Panc1 (cell line): ENCODE measurements around the gene GLIS1.

ENCODE experiments used
- POLR2AphosphoS5 ChIP-seq: IDR thresholded peaks from 2 replicates; pipeline ENCODE4 v1.6.1; 2012; ENCODE audit warnings: mild to moderate bottlenecking, low read depth, low read length, moderate library complexity
- TF ChIP-seq, protein P1 (sequence below): fragments of 450-650 bp; IDR thresholded peaks from 2 replicates; pipeline ENCODE4 v1.5.1; 2017; ENCODE audit warnings: mild to moderate bottlenecking

DNA sequence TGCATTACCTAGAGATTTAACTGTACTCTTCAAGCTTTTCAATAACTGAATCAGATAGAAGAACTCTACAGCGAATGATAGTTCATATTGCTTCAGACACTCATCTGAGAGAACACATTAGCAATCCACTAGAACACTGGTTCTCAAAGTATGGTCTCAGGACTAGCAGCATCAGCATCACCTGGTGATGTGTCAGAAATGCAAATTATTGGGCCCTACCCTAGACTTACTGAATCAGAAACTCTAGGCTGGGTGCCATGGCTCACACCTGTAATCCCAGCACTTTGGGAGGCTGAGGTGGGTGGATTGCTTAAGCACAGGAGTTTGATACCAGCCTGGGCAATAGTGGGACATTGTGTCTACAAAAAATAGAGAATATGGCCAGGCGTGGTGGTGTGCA lies 24.9 kb upstream of the GLIS1 start:
- no peak for TF ChIP-seq POLR2AphosphoS5
- TF ChIP-seq, protein P1, sequence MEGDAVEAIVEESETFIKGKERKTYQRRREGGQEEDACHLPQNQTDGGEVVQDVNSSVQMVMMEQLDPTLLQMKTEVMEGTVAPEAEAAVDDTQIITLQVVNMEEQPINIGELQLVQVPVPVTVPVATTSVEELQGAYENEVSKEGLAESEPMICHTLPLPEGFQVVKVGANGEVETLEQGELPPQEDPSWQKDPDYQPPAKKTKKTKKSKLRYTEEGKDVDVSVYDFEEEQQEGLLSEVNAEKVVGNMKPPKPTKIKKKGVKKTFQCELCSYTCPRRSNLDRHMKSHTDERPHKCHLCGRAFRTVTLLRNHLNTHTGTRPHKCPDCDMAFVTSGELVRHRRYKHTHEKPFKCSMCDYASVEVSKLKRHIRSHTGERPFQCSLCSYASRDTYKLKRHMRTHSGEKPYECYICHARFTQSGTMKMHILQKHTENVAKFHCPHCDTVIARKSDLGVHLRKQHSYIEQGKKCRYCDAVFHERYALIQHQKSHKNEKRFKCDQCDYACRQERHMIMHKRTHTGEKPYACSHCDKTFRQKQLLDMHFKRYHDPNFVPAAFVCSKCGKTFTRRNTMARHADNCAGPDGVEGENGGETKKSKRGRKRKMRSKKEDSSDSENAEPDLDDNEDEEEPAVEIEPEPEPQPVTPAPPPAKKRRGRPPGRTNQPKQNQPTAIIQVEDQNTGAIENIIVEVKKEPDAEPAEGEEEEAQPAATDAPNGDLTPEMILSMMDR: no peak
